ENCODE measurements around the gene GABRB3.

Gene GABRB3

GRCh38 chr15:26790118-26790517, 17.3 kb upstream of the GABRB3 start:
- Histone ChIP-seq H3K36me3 (ENCODE audit: control insufficient read depth in 2 of 2, insufficient read depth in 1 of 2, low read length in 2 of 2) (no peaks in the 10 kb centered on the region), H3K4me3 (ENCODE audit: low read depth, low read length) (no peak overlapping the region), H3K27ac (ENCODE audit: extremely low read depth, low read depth, low read length) (no peak overlapping the region), H3K4me1 (ENCODE audit: control insufficient read depth, insufficient read depth, low read length) (no peaks in the 10 kb centered on the region), H3K9me3 (ENCODE audit: control insufficient read depth, insufficient read depth, low read depth, low read length) (no peaks in the 10 kb centered on the region)
- POLR2A ChIA-PET: no interaction called here
- CTCF ChIA-PET: interaction anchor here (0.7 to 1.2 kb wide), 2 partner anchors 9 to 98 kb away, joined by 3 to 4 read pairs; no protein-coding TSS in a partner anchor
- no peak for TF ChIP-seq ZBTB1 (tag by site-specific recombination; IDR thresholded peaks at IDR 0.05)
- peak; percentile 20; the same call in 1 of the 2 replicates for TF ChIP-seq SP3 (tag by site-specific recombination; IDR thresholded peaks at IDR 0.05)
- TF ChIP-seq SP2 (tag by site-specific recombination; IDR thresholded peaks at IDR 0.05): peak; percentile 63

- no peak overlapping the region for H3K4me3 ChIP-seq (ENCODE audit: low read depth, low read length)
- no peaks in the 10 kb centered on the region for H3K4me1 ChIP-seq (ENCODE audit: control insufficient read depth, insufficient read depth, low read length)
- no peak for TF ChIP-seq ZNF843 (tag by site-specific recombination; IDR thresholded peaks at IDR 0.05)
- TF ChIP-seq ZNF768 (tag by site-specific recombination; IDR thresholded peaks at IDR 0.05): no peak
- TF ChIP-seq INSM2 (tag by site-specific recombination; IDR thresholded peaks at IDR 0.05): no peak
- TF ChIP-seq ZNF404 (tag by site-specific recombination; IDR thresholded peaks at IDR 0.05): no peak
- no peak for TF ChIP-seq SALL2 (tag by site-specific recombination; IDR thresholded peaks at IDR 0.05; ENCODE audit: borderline replicate concordance)
- TF ChIP-seq PRDM6 (tag by site-specific recombination; IDR thresholded peaks at IDR 0.05): no peak
- no peak for TF ChIP-seq ZNF433 (tag by site-specific recombination; IDR thresholded peaks at IDR 0.05; ENCODE audit: low read depth)
- TF ChIP-seq ZSCAN16 (tag by site-specific recombination; IDR thresholded peaks at IDR 0.05): no peak
- TF ChIP-seq ZNF274 (IDR thresholded peaks at IDR 0.05; ENCODE audit: low read length): no peak
- TF ChIP-seq ZNF274 (tag by site-specific recombination; IDR thresholded peaks at IDR 0.05; ENCODE audit: borderline replicate concordance): no peak
- TF ChIP-seq ZNF76 (tag by site-specific recombination; IDR thresholded peaks at IDR 0.05; ENCODE audit: borderline replicate concordance, low read depth): no peak
- TF ChIP-seq ZNF223 (tag by site-specific recombination; IDR thresholded peaks at IDR 0.05): no peak
- TF ChIP-seq REST (tag by site-specific recombination; IDR thresholded peaks at IDR 0.05): no peak
- no peak for TF ChIP-seq ZNF423 (tag by site-specific recombination; IDR thresholded peaks at IDR 0.05)
- TF ChIP-seq ZNF354C (tag by site-specific recombination; IDR thresholded peaks at IDR 0.05; ENCODE audit: borderline replicate concordance, low read depth): no peak
- TF ChIP-seq KLF1 (tag by site-specific recombination; IDR thresholded peaks at IDR 0.05): no peak
- TF ChIP-seq ZNF624 (tag by site-specific recombination; IDR thresholded peaks at IDR 0.05): no peak
- TF ChIP-seq PRDM10 (tag by site-specific recombination; IDR thresholded peaks at IDR 0.05): no peak
- no peak for TF ChIP-seq ZSCAN23 (tag by site-specific recombination; IDR thresholded peaks at IDR 0.05)
- no peak for TF ChIP-seq OSR2 (tag by site-specific recombination; IDR thresholded peaks at IDR 0.05)
- no peak for TF ChIP-seq BCL6B (tag by site-specific recombination; IDR thresholded peaks at IDR 0.05)
- H3K27ac ChIP-seq (ENCODE audit: extremely low read depth, low read depth, low read length): no peak overlapping the region
- H3K36me3 ChIP-seq (ENCODE audit: control insufficient read depth in 2 of 2, insufficient read depth in 1 of 2, low read length in 2 of 2): no peaks in the 10 kb centered on the region
- ChIA-PET POLR2A (no interaction called here), CTCF (no interaction called here)
- H3K9me3 ChIP-seq (ENCODE audit: control insufficient read depth, insufficient read depth, low read depth, low read length): no peaks in the 10 kb centered on the region
Measured at GRCh38 chr15:26781816-26782215, 8.9 kb upstream of the GABRB3 start.

Data from HEK293 (cell line).